ENCODE data around the gene NFKB1.

Gene NFKB1

DNA sequence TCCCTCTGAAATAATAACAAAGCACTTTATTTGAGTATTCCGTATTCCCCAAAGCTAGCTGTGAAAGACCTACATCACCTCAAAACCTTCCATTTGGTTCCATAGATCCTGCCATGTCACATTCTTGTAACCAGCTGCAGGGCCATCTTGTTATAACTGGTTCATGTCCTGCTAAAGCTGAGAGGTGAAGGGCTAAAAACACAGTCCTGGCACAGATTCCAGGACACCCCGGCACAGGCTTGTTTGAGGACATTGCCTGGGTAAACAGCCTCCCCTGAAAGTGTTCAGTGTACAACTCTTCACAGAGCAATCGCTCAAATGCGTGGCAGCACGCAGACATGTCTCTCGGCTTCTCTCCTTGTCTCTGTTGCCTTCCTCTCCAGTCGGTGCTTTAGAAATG, 130.5 kb downstream of the NFKB1 start:
- no peaks in the 10 kb centered on the region for H3K9me2 ChIP-seq (replicated peaks; ENCODE audit: insufficient read depth, low read length)
- TF ChIP-seq EZH2phosphoT487 (conservative IDR thresholded peaks at IDR 0.05; ENCODE audit: low read length): no peak
- TF ChIP-seq, protein P1, sequence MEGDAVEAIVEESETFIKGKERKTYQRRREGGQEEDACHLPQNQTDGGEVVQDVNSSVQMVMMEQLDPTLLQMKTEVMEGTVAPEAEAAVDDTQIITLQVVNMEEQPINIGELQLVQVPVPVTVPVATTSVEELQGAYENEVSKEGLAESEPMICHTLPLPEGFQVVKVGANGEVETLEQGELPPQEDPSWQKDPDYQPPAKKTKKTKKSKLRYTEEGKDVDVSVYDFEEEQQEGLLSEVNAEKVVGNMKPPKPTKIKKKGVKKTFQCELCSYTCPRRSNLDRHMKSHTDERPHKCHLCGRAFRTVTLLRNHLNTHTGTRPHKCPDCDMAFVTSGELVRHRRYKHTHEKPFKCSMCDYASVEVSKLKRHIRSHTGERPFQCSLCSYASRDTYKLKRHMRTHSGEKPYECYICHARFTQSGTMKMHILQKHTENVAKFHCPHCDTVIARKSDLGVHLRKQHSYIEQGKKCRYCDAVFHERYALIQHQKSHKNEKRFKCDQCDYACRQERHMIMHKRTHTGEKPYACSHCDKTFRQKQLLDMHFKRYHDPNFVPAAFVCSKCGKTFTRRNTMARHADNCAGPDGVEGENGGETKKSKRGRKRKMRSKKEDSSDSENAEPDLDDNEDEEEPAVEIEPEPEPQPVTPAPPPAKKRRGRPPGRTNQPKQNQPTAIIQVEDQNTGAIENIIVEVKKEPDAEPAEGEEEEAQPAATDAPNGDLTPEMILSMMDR (IDR thresholded peaks at IDR 0.05; ENCODE audit: insufficient read depth, low read length, poor library complexity, severe bottlenecking): no peak
- H3F3A ChIP-seq (ENCODE audit: insufficient read depth): no peaks in the 10 kb centered on the region
- no peak overlapping the region for H2AFZ ChIP-seq (ENCODE audit: low read depth, low read length, severe bottlenecking)
- no peak overlapping the region for H3K27ac ChIP-seq (ENCODE audit: low read depth, low read length)
- no peak overlapping the region for H3K4me2 ChIP-seq (ENCODE audit: low read depth, low read length, poor library complexity, severe bottlenecking)
- no peaks in the 10 kb centered on the region for H3K79me2 ChIP-seq (ENCODE audit: insufficient read depth, low read length)
- H3K9me3 ChIP-seq (ENCODE audit: insufficient read depth, low read length): no peaks in the 10 kb centered on the region
- no peak overlapping the region for H3K4me3 ChIP-seq (ENCODE audit: insufficient read depth, low read length, poor library complexity, severe bottlenecking)
- H3K27me3 ChIP-seq (ENCODE audit: low read length): no peaks in the 10 kb centered on the region
- H4K20me1 ChIP-seq (ENCODE audit: low read depth, low read length): no peaks in the 10 kb centered on the region
- no peaks in the 10 kb centered on the region for H3K36me3 ChIP-seq (ENCODE audit: low read length)
- no peak overlapping the region for H3K9ac ChIP-seq (ENCODE audit: low read length)

DNA sequence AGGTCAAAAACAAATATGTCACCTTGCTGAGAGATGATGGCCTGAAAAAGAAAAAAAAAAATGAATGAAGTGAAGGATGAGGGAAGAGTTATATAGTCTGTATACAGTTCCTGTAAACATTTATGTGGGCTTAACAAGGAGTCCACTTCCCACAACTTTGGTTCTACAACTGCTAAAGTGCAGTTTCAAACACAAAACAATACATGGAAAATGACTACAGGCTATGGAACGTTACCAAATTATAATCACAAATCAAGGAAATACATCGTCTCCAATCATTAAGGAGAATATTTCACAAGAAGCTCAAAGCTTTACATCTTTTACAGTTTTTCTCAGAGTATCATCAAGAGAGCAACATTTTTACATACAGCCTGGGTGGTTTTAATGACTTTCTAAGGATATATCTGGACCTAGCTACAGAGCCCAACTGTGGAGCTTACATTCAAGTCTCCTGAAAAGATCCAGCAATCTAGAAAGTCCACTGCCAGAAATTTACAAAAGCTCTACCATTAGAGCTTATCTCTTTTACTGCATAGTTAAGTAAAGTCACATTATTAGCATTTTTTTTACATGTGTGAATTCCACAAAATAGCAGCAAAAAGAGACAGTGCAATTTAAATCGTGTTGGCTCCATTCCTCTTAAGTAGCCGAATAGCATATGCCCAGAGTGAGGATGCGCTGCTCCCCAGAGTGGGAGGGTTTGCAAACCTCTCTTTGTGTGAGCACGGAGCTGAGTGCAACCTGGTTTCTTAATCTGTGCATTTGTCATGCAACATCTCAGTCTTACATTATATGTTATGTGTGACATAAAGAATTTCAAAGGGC, 131.3 kb downstream of the NFKB1 start:
- no peaks in the 10 kb centered on the region for H3K27me3 ChIP-seq (ENCODE audit: low read length)
- H3K9ac ChIP-seq (ENCODE audit: low read length): no peak overlapping the region
- no peaks in the 10 kb centered on the region for H3K36me3 ChIP-seq (ENCODE audit: low read length)
- no peaks in the 10 kb centered on the region for H3K9me2 ChIP-seq (replicated peaks; ENCODE audit: insufficient read depth, low read length)
- no peak overlapping the region for H3K27ac ChIP-seq (ENCODE audit: low read depth, low read length)
- no peaks in the 10 kb centered on the region for H3K79me2 ChIP-seq (ENCODE audit: insufficient read depth, low read length)
- H3K4me3 ChIP-seq (ENCODE audit: insufficient read depth, low read length, poor library complexity, severe bottlenecking): no peak overlapping the region
- H3K9me3 ChIP-seq (ENCODE audit: insufficient read depth, low read length): no peaks in the 10 kb centered on the region
- no peak overlapping the region for H2AFZ ChIP-seq (ENCODE audit: low read depth, low read length, severe bottlenecking)
- no peaks in the 10 kb centered on the region for H3F3A ChIP-seq (ENCODE audit: insufficient read depth)
- no peaks in the 10 kb centered on the region for H4K20me1 ChIP-seq (ENCODE audit: low read depth, low read length)
- H3K4me2 ChIP-seq (ENCODE audit: low read depth, low read length, poor library complexity, severe bottlenecking): no peak overlapping the region
- TF ChIP-seq, protein P1 (IDR thresholded peaks at IDR 0.05; ENCODE audit: insufficient read depth, low read length, poor library complexity, severe bottlenecking): no peak
- TF ChIP-seq EZH2phosphoT487 (conservative IDR thresholded peaks at IDR 0.05; ENCODE audit: low read length): no peak

DNA sequence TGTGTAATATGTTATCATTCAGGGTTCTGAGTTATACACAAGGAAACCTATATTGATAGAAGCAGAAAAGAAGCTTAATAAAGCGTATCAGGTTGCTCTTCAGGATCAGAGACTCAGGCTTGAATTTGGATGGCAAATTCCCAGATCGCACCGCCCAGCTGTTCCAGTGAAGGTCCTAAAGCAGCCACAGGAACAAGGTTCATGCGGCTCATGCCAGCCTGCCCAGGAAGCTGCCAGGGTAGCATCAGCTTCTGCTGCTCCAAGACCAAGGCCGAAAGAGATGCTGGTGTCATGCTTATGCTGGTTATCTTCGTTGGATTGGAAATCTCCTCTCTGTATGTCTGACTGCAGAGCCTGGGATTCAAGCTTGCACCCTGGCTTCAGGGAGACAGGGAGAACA, 131.9 kb downstream of the NFKB1 start:
- TF ChIP-seq, protein P1 (IDR thresholded peaks at IDR 0.05; ENCODE audit: insufficient read depth, low read length, poor library complexity, severe bottlenecking): no peak
- TF ChIP-seq EZH2phosphoT487 (conservative IDR thresholded peaks at IDR 0.05; ENCODE audit: low read length): no peak
- no peaks in the 10 kb centered on the region for H3K36me3 ChIP-seq (ENCODE audit: low read length)

More for the DNA sequence above, 131.9 kb downstream of the NFKB1 start:
- no peak overlapping the region for H3K4me2 ChIP-seq (ENCODE audit: low read depth, low read length, poor library complexity, severe bottlenecking)
- H3K27me3 ChIP-seq (ENCODE audit: low read length): no peaks in the 10 kb centered on the region
- H3K9me2 ChIP-seq (replicated peaks; ENCODE audit: insufficient read depth, low read length): no peaks in the 10 kb centered on the region
- no peaks in the 10 kb centered on the region for H3K9me3 ChIP-seq (ENCODE audit: insufficient read depth, low read length)
- no peak overlapping the region for H3K9ac ChIP-seq (ENCODE audit: low read length)
- no peaks in the 10 kb centered on the region for H4K20me1 ChIP-seq (ENCODE audit: low read depth, low read length)
- no peak overlapping the region for H3K27ac ChIP-seq (ENCODE audit: low read depth, low read length)
- H3K79me2 ChIP-seq (ENCODE audit: insufficient read depth, low read length): no peaks in the 10 kb centered on the region
- no peaks in the 10 kb centered on the region for H3F3A ChIP-seq (ENCODE audit: insufficient read depth)
- no peak overlapping the region for H3K4me3 ChIP-seq (ENCODE audit: insufficient read depth, low read length, poor library complexity, severe bottlenecking)
- H2AFZ ChIP-seq (ENCODE audit: low read depth, low read length, severe bottlenecking): no peak overlapping the region

Data from SU-DHL-6 (cell line).